ENCODE data around the gene MYO1E.
"Not testable (repeated sequence)": the region's sequence is repeated elsewhere in the genome, so short reads cannot be mapped to it uniquely, and the experiment has no call there.

MYO1E gene

GRCh38 chr15:59172289-59172901 is 200.3 kb downstream of the MYO1E start:
- DNase-seq (ENCODE audit: low read depth in 2 of 2, low spot score in 1 of 2), result no peak

GRCh38 chr15:59171067-59171397 is 201.6 kb downstream of the MYO1E start:
- DNase-seq (ENCODE audit: low read depth in 2 of 2, low spot score in 1 of 2), result no peak

GRCh38 chr15:59170295-59171066 is 202.2 kb downstream of the MYO1E start:
- no peak for DNase-seq (ENCODE audit: low read depth in 2 of 2, low spot score in 1 of 2)

- no peak for DNase-seq (ENCODE audit: low read depth in 2 of 2, low spot score in 1 of 2)
Measured at GRCh38 chr15:59169251-59169708, 203.4 kb downstream of the MYO1E start.

GRCh38 chr15:59168536-59168935 is 204.1 kb downstream of the MYO1E start:
- no peak for DNase-seq (ENCODE audit: low read depth in 2 of 2, low spot score in 1 of 2)

- no peak for DNase-seq (ENCODE audit: low read depth in 2 of 2, low spot score in 1 of 2)
Measured at GRCh38 chr15:59166601-59167265, 205.9 kb downstream of the MYO1E start.

GRCh38 chr15:59166166-59166565 is 206.5 kb downstream of the MYO1E start:
- DNase-seq (ENCODE audit: low read depth in 2 of 2, low spot score in 1 of 2), result no peak

GRCh38 chr15:59165726-59166125 is 206.9 kb downstream of the MYO1E start:
- DNase-seq (ENCODE audit: low read depth in 2 of 2, low spot score in 1 of 2), result no peak

- not testable (repeated sequence) for DNase-seq (ENCODE audit: low read depth in 2 of 2, low spot score in 1 of 2)
Measured at GRCh38 chr15:59162080-59162479, 210.6 kb downstream of the MYO1E start.

- no peak for DNase-seq (ENCODE audit: low read depth in 2 of 2, low spot score in 1 of 2)
Measured at GRCh38 chr15:59160880-59161593, 211.6 kb downstream of the MYO1E start.

- DNase-seq (ENCODE audit: low read depth in 2 of 2, low spot score in 1 of 2), result no peak
Measured at GRCh38 chr15:59159210-59159609, 213.5 kb downstream of the MYO1E start.

- no peak for DNase-seq (ENCODE audit: low read depth in 2 of 2, low spot score in 1 of 2)
Measured at GRCh38 chr15:59158701-59159034, 214.0 kb downstream of the MYO1E start.

GRCh38 chr15:59157840-59158700 is 214.6 kb downstream of the MYO1E start:
- DNase-seq (ENCODE audit: low read depth in 2 of 2, low spot score in 1 of 2), result no peak

GRCh38 chr15:59157396-59157795 is 215.3 kb downstream of the MYO1E start:
- no peak for DNase-seq (ENCODE audit: low read depth in 2 of 2, low spot score in 1 of 2)

GRCh38 chr15:59155431-59155830 is 217.2 kb downstream of the MYO1E start:
- DNase-seq (ENCODE audit: low read depth in 2 of 2, low spot score in 1 of 2), result no peak

- DNase-seq (ENCODE audit: low read depth in 2 of 2, low spot score in 1 of 2), result no peak
Measured at GRCh38 chr15:59154243-59154642, 218.4 kb downstream of the MYO1E start.

GRCh38 chr15:59153466-59153865 is 219.2 kb downstream of the MYO1E start:
- DNase-seq (ENCODE audit: low read depth in 2 of 2, low spot score in 1 of 2), result no peak

- no peak for DNase-seq (ENCODE audit: low read depth in 2 of 2, low spot score in 1 of 2)
Measured at GRCh38 chr15:59152694-59153450, 219.8 kb downstream of the MYO1E start.

GRCh38 chr15:59150185-59150584 is 222.5 kb downstream of the MYO1E start:
- DNase-seq (ENCODE audit: low read depth in 2 of 2, low spot score in 1 of 2), result no peak
